IMR-90 (cell line): ENCODE data around the gene MROH2A.

ENCODE experiments used
- BHLHE40 ChIP-seq: fragments of 150-350 bp; IDR thresholded peaks from 2 replicates; pipeline ENCODE4 v1.6.1; 2016; ENCODE audit warnings: mild to moderate bottlenecking, low read depth, low read length
- FOS ChIP-seq: fragments of 150-350 bp; IDR thresholded peaks from 2 replicates; pipeline ENCODE4 v1.6.1; 2016; ENCODE audit warnings: low read depth, low read length
- POLR2A ChIP-seq: IDR thresholded peaks from 2 replicates; pipeline ENCODE4 v1.6.1; 2012; ENCODE audit warnings: mild to moderate bottlenecking, low read depth, low read length
- RCOR1 ChIP-seq: IDR thresholded peaks from 2 replicates; pipeline ENCODE4 v1.6.1; 2012; ENCODE audit warnings: mild to moderate bottlenecking, low read length, improper control_type of control experiment; ENCODE audit not compliant: insufficient replicate concordance
- RFX5 ChIP-seq: IDR thresholded peaks from 2 replicates; pipeline ENCODE4 v1.8.0; 2012; ENCODE audit warnings: low read depth, mild to moderate bottlenecking, low read length, moderate library complexity
- SMC3 ChIP-seq: fragments of 150-350 bp; IDR thresholded peaks from 2 replicates; pipeline ENCODE4 v1.6.1; 2016; ENCODE audit warnings: low read depth, mild to moderate bottlenecking, antibody characterized with exemption, low read length, moderate library complexity
- TF ChIP-seq, protein P1 (sequence below): conservative IDR thresholded peaks from 2 replicates; pipeline ENCODE4 v1.5.1; 2012; ENCODE audit warnings: mild to moderate bottlenecking, low read depth, low read length, improper control_type of control experiment
- TF ChIP-seq, protein P2 (sequence below): fragments of 150-350 bp; IDR thresholded peaks from 2 replicates; pipeline ENCODE4 v1.6.1; 2016; ENCODE audit warnings: low read depth, mild to moderate bottlenecking, low read length, moderate library complexity, borderline replicate concordance
- TF ChIP-seq, protein P3 (sequence below): fragments of 150-350 bp; IDR thresholded peaks from 2 replicates; pipeline ENCODE4 v1.6.1; 2017; ENCODE audit warnings: mild to moderate bottlenecking, antibody characterized with exemption, low read length, low read depth

DNA sequence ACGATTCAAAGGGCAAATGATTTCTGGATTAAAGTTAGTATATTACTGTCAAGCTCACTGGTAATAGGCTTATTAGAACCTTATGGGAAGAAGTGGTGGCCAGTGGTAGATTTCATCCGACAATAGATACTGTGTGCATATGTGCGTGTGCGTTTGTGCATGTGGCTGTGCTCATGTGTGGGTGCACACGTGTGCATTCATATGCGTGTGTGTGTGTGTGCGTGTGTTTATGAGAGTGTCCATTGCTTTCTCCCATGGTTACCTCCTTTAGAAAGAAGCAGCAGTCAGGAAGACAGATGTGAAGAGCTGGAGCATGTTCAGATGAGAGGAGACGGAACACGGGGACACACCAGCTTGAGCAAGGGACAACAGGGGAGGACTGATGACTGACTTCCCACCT is 8.9 kb upstream of the MROH2A start:
- no peak for TF ChIP-seq POLR2A
- TF ChIP-seq, protein P1, sequence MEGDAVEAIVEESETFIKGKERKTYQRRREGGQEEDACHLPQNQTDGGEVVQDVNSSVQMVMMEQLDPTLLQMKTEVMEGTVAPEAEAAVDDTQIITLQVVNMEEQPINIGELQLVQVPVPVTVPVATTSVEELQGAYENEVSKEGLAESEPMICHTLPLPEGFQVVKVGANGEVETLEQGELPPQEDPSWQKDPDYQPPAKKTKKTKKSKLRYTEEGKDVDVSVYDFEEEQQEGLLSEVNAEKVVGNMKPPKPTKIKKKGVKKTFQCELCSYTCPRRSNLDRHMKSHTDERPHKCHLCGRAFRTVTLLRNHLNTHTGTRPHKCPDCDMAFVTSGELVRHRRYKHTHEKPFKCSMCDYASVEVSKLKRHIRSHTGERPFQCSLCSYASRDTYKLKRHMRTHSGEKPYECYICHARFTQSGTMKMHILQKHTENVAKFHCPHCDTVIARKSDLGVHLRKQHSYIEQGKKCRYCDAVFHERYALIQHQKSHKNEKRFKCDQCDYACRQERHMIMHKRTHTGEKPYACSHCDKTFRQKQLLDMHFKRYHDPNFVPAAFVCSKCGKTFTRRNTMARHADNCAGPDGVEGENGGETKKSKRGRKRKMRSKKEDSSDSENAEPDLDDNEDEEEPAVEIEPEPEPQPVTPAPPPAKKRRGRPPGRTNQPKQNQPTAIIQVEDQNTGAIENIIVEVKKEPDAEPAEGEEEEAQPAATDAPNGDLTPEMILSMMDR, result no peak
- no peak for TF ChIP-seq BHLHE40
- TF ChIP-seq, protein P2, sequence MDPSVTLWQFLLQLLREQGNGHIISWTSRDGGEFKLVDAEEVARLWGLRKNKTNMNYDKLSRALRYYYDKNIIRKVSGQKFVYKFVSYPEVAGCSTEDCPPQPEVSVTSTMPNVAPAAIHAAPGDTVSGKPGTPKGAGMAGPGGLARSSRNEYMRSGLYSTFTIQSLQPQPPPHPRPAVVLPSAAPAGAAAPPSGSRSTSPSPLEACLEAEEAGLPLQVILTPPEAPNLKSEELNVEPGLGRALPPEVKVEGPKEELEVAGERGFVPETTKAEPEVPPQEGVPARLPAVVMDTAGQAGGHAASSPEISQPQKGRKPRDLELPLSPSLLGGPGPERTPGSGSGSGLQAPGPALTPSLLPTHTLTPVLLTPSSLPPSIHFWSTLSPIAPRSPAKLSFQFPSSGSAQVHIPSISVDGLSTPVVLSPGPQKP, result no peak
- TF ChIP-seq FOS, result no peak
- no peak for TF ChIP-seq RFX5
- no peak for TF ChIP-seq RCOR1
- TF ChIP-seq, protein P3, sequence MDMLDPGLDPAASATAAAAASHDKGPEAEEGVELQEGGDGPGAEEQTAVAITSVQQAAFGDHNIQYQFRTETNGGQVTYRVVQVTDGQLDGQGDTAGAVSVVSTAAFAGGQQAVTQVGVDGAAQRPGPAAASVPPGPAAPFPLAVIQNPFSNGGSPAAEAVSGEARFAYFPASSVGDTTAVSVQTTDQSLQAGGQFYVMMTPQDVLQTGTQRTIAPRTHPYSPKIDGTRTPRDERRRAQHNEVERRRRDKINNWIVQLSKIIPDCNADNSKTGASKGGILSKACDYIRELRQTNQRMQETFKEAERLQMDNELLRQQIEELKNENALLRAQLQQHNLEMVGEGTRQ, result no peak
- TF ChIP-seq SMC3, result no peak
